IPS DF 6.9 (cell line): Measurements from ENCODE around the gene PDC.
"Not testable (repeated sequence)": the region's sequence is repeated elsewhere in the genome, so short reads cannot be mapped to it uniquely, and the experiment has no call there.

ENCODE experiments used
- DNase-seq: peaks from one replicate; pipeline ENCODE4 v3.0.0-alpha.2; 2013; ENCODE audit warnings: low read depth, low spot score
- H3K27ac ChIP-seq: one replicate; pipeline ENCODE4 v1.5.1; 2013; ENCODE audit warnings: low read length, control low read depth
- H3K27me3 ChIP-seq: 2 replicates; pipeline ENCODE4 v1.6.1; 2013; ENCODE audit warnings: mild to moderate bottlenecking, low read length; ENCODE audit not compliant: control insufficient read depth, insufficient read depth
- H3K36me3 ChIP-seq: 2 replicates; pipeline ENCODE4 v1.6.1; 2013; ENCODE audit warnings: low read length; ENCODE audit not compliant: control insufficient read depth, insufficient read depth
- H3K4me1 ChIP-seq: 2 replicates; pipeline ENCODE4 v1.6.1; 2013; ENCODE audit warnings: low read length; ENCODE audit not compliant: control insufficient read depth, insufficient read depth
- H3K4me3 ChIP-seq: 2 replicates; pipeline ENCODE4 v1.5.1; 2013; ENCODE audit warnings: mild to moderate bottlenecking, low read length
- H3K9me3 ChIP-seq: 2 replicates; pipeline ENCODE4 v1.6.1; 2013; ENCODE audit warnings: low read length, inconsistent platforms; ENCODE audit not compliant: control insufficient read depth, insufficient read depth
- WGBS: extraction: QIAGEN DNeasy Blood & Tissue Kit; methylation state at CpG from one replicate; pipeline ENCODE4 v1.1.7; 2013; ENCODE audit warnings: mixed read lengths, missing lambda C conversion rate; ENCODE audit not compliant: insufficient read length, insufficient coverage; 5-methylcytosine and 5-hydroxymethylcytosine counted together

The PDC gene

DNA sequence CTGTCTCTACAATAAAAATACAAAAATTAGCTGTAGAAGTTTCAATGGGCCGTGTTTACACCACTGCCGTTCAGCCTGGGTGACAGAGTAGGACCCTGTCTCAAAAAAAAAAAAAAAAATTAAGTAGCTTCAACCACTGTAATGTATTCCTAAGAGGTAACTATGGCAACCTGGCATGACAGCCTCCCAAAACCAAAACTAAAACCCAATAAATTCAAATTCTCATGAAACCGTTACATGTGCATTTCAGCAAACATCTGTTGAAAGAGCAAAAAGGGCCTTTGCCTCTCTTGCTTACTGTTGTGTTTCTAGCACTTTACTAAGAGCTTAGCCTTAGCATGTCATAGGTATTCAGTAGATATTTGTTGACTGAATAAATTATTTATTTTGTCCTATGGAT lies 51.8 kb downstream of the PDC start:
- no peak for DNase-seq
- Histone ChIP-seq H3K27ac (no peak overlapping the region), H3K36me3 (no peaks in the 10 kb centered on the region)

DNA sequence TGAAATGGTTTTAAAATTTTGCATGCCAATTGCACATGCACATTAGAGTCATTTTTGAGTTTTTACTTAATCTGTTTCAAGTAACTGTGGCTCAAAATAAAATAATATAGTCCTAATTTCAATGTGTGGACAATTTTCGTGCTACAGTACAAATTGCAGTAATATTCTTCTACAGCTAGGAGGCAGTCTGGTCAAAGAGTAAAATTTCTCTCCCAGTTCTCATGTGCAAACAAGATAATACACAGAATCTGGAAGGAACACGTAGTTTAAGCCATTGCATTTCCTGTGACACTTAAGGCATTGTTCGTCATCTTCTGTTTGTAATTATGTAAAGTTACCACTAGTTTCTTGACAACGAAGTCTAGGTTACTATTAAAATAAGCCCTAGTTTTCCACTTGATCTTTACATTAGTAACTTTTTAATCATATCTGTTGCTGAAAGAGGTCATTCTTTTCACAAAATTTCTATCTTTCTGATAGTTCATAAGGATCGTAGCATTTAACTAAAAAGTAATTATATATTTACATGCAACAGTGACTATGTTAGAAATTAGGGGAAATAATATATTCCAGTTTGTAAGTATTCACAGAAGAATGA lies 56.4 kb downstream of the PDC start:
- Histone ChIP-seq H3K27ac (no peak overlapping the region), H3K27me3 (no peaks in the 10 kb centered on the region), H3K4me1 (no peaks in the 10 kb centered on the region), H3K4me3 (no peak overlapping the region), H3K9me3 (no peaks in the 10 kb centered on the region), H3K36me3 (no peaks in the 10 kb centered on the region; the same call in 1 of the 2 replicates)
- DNase-seq, result no peak
- no CpG with 5 or more reads among the region's 5 CpGs for WGBS

More for the DNA sequence above, 51.8 kb downstream of the PDC start:
- Histone ChIP-seq H3K27me3 (no peaks in the 10 kb centered on the region), H3K4me3 (no peak overlapping the region), H3K4me1 (no peaks in the 10 kb centered on the region), H3K9me3 (no peaks in the 10 kb centered on the region)
- no CpG with 5 or more reads among the region's 3 CpGs for WGBS

DNA sequence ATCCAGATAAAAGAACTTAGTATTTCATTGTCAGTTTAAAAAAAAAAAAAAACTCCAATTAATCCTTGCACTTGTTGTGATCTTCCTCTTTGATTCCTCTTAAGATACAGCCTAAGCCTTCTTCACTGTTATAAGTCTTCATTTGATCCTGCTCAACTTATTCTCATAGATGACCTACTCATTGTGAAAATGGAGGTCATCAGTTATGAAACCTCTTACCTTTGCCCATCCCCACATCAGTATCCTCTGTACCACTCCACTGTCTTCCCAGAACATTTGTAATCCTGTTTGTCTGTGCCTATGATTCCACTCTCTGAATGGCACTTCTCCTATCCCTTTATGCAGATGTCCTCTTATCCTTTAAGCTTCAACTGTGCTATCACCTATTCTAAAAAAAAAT lies 57.3 kb downstream of the PDC start:
- H3K36me3 ChIP-seq, result no peaks in the 10 kb centered on the region; the same call in 1 of the 2 replicates
- H3K27me3 ChIP-seq, result no peaks in the 10 kb centered on the region
- H3K9me3 ChIP-seq, result no peaks in the 10 kb centered on the region
- no peak for DNase-seq
- no peak overlapping the region for H3K27ac ChIP-seq
- H3K4me1 ChIP-seq, result no peaks in the 10 kb centered on the region
- no peak overlapping the region for H3K4me3 ChIP-seq

DNA sequence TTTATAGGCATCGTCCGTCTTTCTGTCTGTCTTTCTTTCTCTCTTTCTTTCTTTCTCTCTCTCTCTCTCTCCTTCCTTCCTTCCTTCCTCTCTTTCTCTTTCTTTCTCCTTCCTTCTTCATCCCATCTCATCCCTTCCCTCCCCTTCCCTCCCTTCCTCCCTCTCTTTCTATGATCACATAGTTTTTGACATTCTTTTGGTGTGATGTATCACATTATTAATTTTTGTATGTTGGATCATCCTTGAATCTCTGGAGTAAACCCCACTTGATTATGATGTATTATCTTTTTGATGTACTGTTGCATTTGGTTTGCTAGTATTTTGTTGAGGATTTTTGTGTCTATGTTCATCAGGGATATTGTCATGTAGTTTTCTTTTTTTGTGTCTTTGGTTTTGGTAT lies 59.5 kb downstream of the PDC start:
- H3K27ac ChIP-seq, result not testable (repeated sequence)

More for the DNA sequence above, 59.5 kb downstream of the PDC start:
- H3K9me3 ChIP-seq, DNase-seq, H3K4me1 ChIP-seq, H3K27me3 ChIP-seq, H3K4me3 ChIP-seq, H3K36me3 ChIP-seq: not testable (repeated sequence)
- no CpG with 5 or more reads among the region's 2 CpGs for WGBS
